Omental fat pad (tissue), 4 donors: ENCODE results near the gene TFDP3. TPM values are rescaled to one million over a fixed set of nuclear protein-coding genes. Genes with fewer than 3 reads are reported as not detected.

Experiments
- ATAC-seq: fragments of 150-250 bp; one replicate; pipeline ENCODE4 v1.9.1; 2016; ENCODE audit warnings: mild to moderate bottlenecking, moderate library complexity; ENCODE audit not compliant: low FRiP score
- DNase-seq: peaks from one replicate; pipeline ENCODE4 v3.0.0-alpha.2; 2019; ENCODE audit warnings: low spot score
- CTCF ChIP-seq, 3 donors: fragments of 450-650 bp; IDR thresholded peaks; one replicate each; pipeline ENCODE4 v1.5.1; 2016 to 2017; ENCODE audit warnings: antibody characterized with exemption in 3 of 3, mild to moderate bottlenecking in 3 of 3, moderate library complexity in 2 of 3
- total RNA-seq, 4 donors: library from RNA; depleted of rRNA; stranded (reverse); fragments of >200 nt; gene quantifications; one replicate each; pipeline ENCODE4 v1.1.0, GENCODE V29; 2016

Gene TFDP3
- total RNA-seq, 4 donors from 2014 or later = not detected

- ATAC-seq (no peak), DNase-seq (no peak)
- TF ChIP-seq CTCF (IDR thresholded peaks at IDR 0.05) = no peak
Measured at GRCh38 chrX:133188631-133189030, 29.5 kb downstream of the TFDP3 start.

GRCh38 chrX:133185938-133186337 is 32.2 kb downstream of the TFDP3 start:
- ATAC-seq (no peak), DNase-seq (no peak)
- TF ChIP-seq CTCF (IDR thresholded peaks at IDR 0.05) = no peak

GRCh38 chrX:133185119-133185518 is 33.0 kb downstream of the TFDP3 start:
- ATAC-seq (no peak), DNase-seq (no peak)
- no peak for TF ChIP-seq CTCF (IDR thresholded peaks at IDR 0.05)

GRCh38 chrX:133183806-133184205 is 34.3 kb downstream of the TFDP3 start:
- DNase-seq (no peak), ATAC-seq (no peak)
- TF ChIP-seq CTCF (IDR thresholded peaks at IDR 0.05) = no peak

- ATAC-seq (no peak), DNase-seq (no peak)
- TF ChIP-seq CTCF (IDR thresholded peaks at IDR 0.05) = no peak
Measured at GRCh38 chrX:133179500-133179899, 38.7 kb downstream of the TFDP3 start.

GRCh38 chrX:133177202-133177601 is 41.0 kb downstream of the TFDP3 start:
- ATAC-seq (no peak), DNase-seq (no peak)
- TF ChIP-seq CTCF (IDR thresholded peaks at IDR 0.05) = no peak

GRCh38 chrX:133175605-133176004 is 42.5 kb downstream of the TFDP3 start:
- no peak for DNase-seq
- ATAC-seq = no peak
- TF ChIP-seq CTCF (IDR thresholded peaks at IDR 0.05) = no peak
